Stimulated activated CD4-positive, alpha-beta T cell treated with anti-CD3 and anti-CD28 coated beads, Interleukin-4, amount 100 ng/mL, for 24 hours (primary cell): Measurements from ENCODE around the gene MKNK1.

Source experiments
- DNase-seq: peaks from one replicate; pipeline ENCODE4 v3.0.0-alpha.2; 2020

MKNK1 gene

GRCh38 chr1:46520063-46520911 lies 83.8 kb downstream of the MKNK1 start:
- no peak for DNase-seq

GRCh38 chr1:46519209-46519608 lies 84.9 kb downstream of the MKNK1 start:
- DNase-seq, result no peak

- DNase-seq, result no peak
Observed at GRCh38 chr1:46517932-46518498, 86.1 kb downstream of the MKNK1 start.

GRCh38 chr1:46517010-46517600 lies 87.0 kb downstream of the MKNK1 start:
- no peak for DNase-seq

GRCh38 chr1:46516200-46516950 lies 87.7 kb downstream of the MKNK1 start:
- DNase-seq, result no peak

GRCh38 chr1:46515576-46515975 lies 88.5 kb downstream of the MKNK1 start:
- no peak for DNase-seq

- no peak for DNase-seq
Observed at GRCh38 chr1:46513536-46513935, 90.5 kb downstream of the MKNK1 start.

GRCh38 chr1:46512792-46513190 lies 91.3 kb downstream of the MKNK1 start:
- no peak for DNase-seq

GRCh38 chr1:46512135-46512791 lies 91.8 kb downstream of the MKNK1 start:
- no peak for DNase-seq

- no peak for DNase-seq
Observed at GRCh38 chr1:46510998-46511365, 93.1 kb downstream of the MKNK1 start.

GRCh38 chr1:46510341-46510997 lies 93.6 kb downstream of the MKNK1 start:
- no peak for DNase-seq

- DNase-seq, result no peak
Observed at GRCh38 chr1:46508757-46509156, 95.3 kb downstream of the MKNK1 start.
